ENCODE results near the gene PNMT. TPM values are rescaled to one million over a fixed set of nuclear protein-coding genes. Genes with fewer than 3 reads are reported as not detected.

The PNMT gene
- total and polyA plus RNA-seq, 2 of the 4 experiments (the other 2 are of a cell fraction), result not detected

DNA sequence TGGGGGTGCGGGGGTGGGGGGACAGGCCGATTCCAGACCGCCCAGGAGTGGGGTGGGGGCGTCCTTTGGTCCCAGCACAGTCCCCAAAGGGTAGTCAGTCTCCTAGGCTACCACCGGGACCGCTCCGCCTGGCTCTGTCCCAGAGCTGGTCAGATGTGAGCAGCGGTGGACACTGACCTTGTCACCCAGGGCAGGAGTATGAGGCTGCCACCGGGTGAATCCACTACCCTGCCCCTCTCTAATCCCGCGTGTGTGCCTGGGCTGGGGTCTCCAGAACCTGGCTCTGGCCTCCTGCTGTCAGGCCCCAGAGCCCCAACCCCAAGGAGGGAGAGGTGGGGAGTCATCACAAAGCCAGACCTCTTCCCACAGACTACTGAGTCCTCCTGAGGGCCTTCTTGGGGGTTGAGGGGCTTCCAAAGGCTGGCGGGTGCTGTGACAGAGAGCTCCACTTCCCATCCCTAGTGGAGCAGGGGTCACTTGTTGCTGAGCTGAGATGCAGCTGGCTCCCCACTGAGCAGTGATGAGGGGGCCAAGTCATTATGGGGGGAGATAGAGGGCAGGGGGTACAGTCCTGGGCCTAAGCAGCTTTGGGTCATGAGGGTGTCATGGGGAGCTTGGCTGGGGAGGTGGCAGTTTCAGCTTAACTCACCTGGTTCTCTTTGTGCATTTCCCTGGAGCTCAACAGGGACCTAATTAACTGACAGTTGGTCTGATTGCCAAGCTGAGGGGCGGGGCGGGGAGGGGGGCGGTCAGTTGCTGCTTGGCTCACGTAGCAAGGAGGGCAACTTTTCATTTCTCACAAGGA is 40.3 kb upstream of the PNMT start:
- intact Hi-C loops (cut with micrococcal nuclease), result loop anchor here (10.0 kb wide), 1 partner anchor 357 kb away; the partner anchor contains the start of gene PSMD3
- Histone ChIP-seq H2BK15ac (ENCODE audit: low read depth, low read length) (no peak overlapping the region), H3K9me1 (ENCODE audit: insufficient read depth, low read length) (no peaks in the 10 kb centered on the region), H2BK5ac (ENCODE audit: low read depth, low read length, poor library complexity, severe bottlenecking) (no peak overlapping the region), H3K27ac (ENCODE audit: insufficient read depth, low read length) (no peak overlapping the region), H3K4me2 (ENCODE audit: low read depth, low read length) (no peak overlapping the region), H3K14ac (replicated peaks; ENCODE audit: low read depth, low read length) (no peak overlapping the region), H3K4me3 (ENCODE audit: insufficient read depth, low read depth, low read length) (no peak overlapping the region), H2BK120ac (ENCODE audit: low read depth, low read length) (no peak overlapping the region), H3K23ac (ENCODE audit: low read depth, low read length) (no peak overlapping the region), H3K56ac (ENCODE audit: extremely low read depth, insufficient read depth, low read length) (no peak overlapping the region), H3K79me1 (ENCODE audit: low read depth in 1 of 2, low read length in 2 of 2) (no peaks in the 10 kb centered on the region), H3K9me3 (ENCODE audit: control insufficient read depth, insufficient read depth, low read length) (no peaks in the 10 kb centered on the region), H3K4me1 (ENCODE audit: control insufficient read depth, insufficient read depth, low read length) (peaks cover 3% of the 10 kb centered on the region; the same call in 1 of the 2 replicates), H2AFZ (replicated peaks; ENCODE audit: low read length, poor library complexity) (no peak overlapping the region), H4K91ac (ENCODE audit: insufficient read depth, low read depth, low read length) (no peak overlapping the region), H4K8ac (ENCODE audit: low read depth in 2 of 2, low read length in 2 of 2) (no peak overlapping the region), H4K5ac (ENCODE audit: low read depth, low read length) (no peak overlapping the region), H3K4ac (ENCODE audit: low read depth, low read length) (no peak overlapping the region), H4K20me1 (ENCODE audit: insufficient read depth, low read length) (no peaks in the 10 kb centered on the region), H3K36me3 (ENCODE audit: control insufficient read depth, insufficient read depth, low read length) (no peaks in the 10 kb centered on the region), H2AK9ac (replicated peaks; ENCODE audit: low read depth, low read length, poor library complexity) (no peak overlapping the region), H2AK5ac (ENCODE audit: low read depth, low read length) (no peak overlapping the region), H2BK20ac (ENCODE audit: low read depth, low read length) (no peak overlapping the region), H3K27me3 (ENCODE audit: control insufficient read depth, insufficient read depth, low read length) (peaks cover 78% of the 10 kb centered on the region), H3K9ac (ENCODE audit: low read depth, low read length) (no peak overlapping the region), H3K18ac (ENCODE audit: low read depth, low read length) (no peak overlapping the region)
- DNase-seq, result no peak
- TF ChIP-seq RFX5 (IDR thresholded peaks at IDR 0.05; ENCODE audit: low read depth, low read length), result no peak
- no peak for TF ChIP-seq POLR2A (IDR thresholded peaks at IDR 0.05; ENCODE audit: low read depth, low read length)
- no peak for TF ChIP-seq FOS (IDR thresholded peaks at IDR 0.05; ENCODE audit: low read depth, low read length)
- TF ChIP-seq, protein P1, sequence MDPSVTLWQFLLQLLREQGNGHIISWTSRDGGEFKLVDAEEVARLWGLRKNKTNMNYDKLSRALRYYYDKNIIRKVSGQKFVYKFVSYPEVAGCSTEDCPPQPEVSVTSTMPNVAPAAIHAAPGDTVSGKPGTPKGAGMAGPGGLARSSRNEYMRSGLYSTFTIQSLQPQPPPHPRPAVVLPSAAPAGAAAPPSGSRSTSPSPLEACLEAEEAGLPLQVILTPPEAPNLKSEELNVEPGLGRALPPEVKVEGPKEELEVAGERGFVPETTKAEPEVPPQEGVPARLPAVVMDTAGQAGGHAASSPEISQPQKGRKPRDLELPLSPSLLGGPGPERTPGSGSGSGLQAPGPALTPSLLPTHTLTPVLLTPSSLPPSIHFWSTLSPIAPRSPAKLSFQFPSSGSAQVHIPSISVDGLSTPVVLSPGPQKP (IDR thresholded peaks at IDR 0.05; ENCODE audit: borderline replicate concordance, low read depth, low read length), result no peak
- no peak for TF ChIP-seq NFE2L2 (IDR thresholded peaks at IDR 0.05; ENCODE audit: low read depth, low read length)
- TF ChIP-seq RCOR1 (IDR thresholded peaks at IDR 0.05; ENCODE audit: insufficient replicate concordance, low read length), result no peak
- no peak for TF ChIP-seq MAZ (IDR thresholded peaks at IDR 0.05; ENCODE audit: borderline replicate concordance, low read depth, low read length)
- no peak for TF ChIP-seq MXI1 (IDR thresholded peaks at IDR 0.05; ENCODE audit: borderline replicate concordance, low read depth, low read length)
- TF ChIP-seq CEBPB (IDR thresholded peaks at IDR 0.05; ENCODE audit: low read depth, low read length), result no peak
- TF ChIP-seq, protein P2, sequence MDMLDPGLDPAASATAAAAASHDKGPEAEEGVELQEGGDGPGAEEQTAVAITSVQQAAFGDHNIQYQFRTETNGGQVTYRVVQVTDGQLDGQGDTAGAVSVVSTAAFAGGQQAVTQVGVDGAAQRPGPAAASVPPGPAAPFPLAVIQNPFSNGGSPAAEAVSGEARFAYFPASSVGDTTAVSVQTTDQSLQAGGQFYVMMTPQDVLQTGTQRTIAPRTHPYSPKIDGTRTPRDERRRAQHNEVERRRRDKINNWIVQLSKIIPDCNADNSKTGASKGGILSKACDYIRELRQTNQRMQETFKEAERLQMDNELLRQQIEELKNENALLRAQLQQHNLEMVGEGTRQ (IDR thresholded peaks at IDR 0.05; ENCODE audit: low read depth, low read length), result no peak
- no peak for TF ChIP-seq SMC3 (IDR thresholded peaks at IDR 0.05; ENCODE audit: low read depth, low read length)
- no peak for TF ChIP-seq CHD1 (IDR thresholded peaks at IDR 0.05; ENCODE audit: low read depth, low read length)
- TF ChIP-seq RAD21 (IDR thresholded peaks at IDR 0.05; ENCODE audit: low read length), result no peak
- TF ChIP-seq MAFK (IDR thresholded peaks at IDR 0.05; ENCODE audit: low read depth, low read length), result no peak
- CTCF ChIA-PET, result interaction anchor here (1.1 kb wide), 1 partner anchor 77 kb away, joined by 3 read pairs; no protein-coding TSS in a partner anchor
- ATAC-seq (ENCODE audit: low read depth), result no peak
- WGBS, 2 experiments (ENCODE audit: extremely low coverage in 2 of 2, insufficient read length in 1 of 2), result 60% methylated on average over 3 of the region's 16 CpGs; no CpG with 5 or more reads in 1 of the 2 experiments
- dilution Hi-C loops (cut with HindIII; ENCODE audit: low sequenced_read_pairs, unreplicated experiment), result no loop called here
- POLR2A ChIA-PET (ENCODE audit: unreplicated experiment), result no interaction called here
- BruUV-seq (replicated peaks), result no TSS peak
- in situ Hi-C loops (cut with MboI; ENCODE audit: low sequenced_read_pairs), result no loop called here

All from IMR-90 (cell line).